ENCODE data around the gene C1orf53. TPM values are rescaled to one million over a fixed set of nuclear protein-coding genes. Genes with fewer than 3 reads are reported as not detected.

The C1orf53 gene
- total RNA-seq, 2 experiments from 2014 or later = 2.4 to 4.1 TPM

GRCh38 chr1:197920414-197921117 is 18.1 kb downstream of the C1orf53 start:
- ChIA-PET POLR2A (interaction anchor here (0.7 to 1.0 kb wide), 2 partner anchors 16 to 212 kb away, joined by 3 to 4 read pairs; no protein-coding TSS in a partner anchor), CTCF (ENCODE audit: unreplicated experiment) (no interaction called here)
- DNase-seq (ENCODE audit: low spot score) = no peak
- no peaks in the 10 kb centered on the region for H3K79me2 ChIP-seq (ENCODE audit: insufficient read depth, low read depth, low read length)
- no peak overlapping the region for H3K4me3 ChIP-seq (ENCODE audit: low read depth, low read length, poor library complexity, severe bottlenecking)
- no peaks in the 10 kb centered on the region for H3K36me3 ChIP-seq (ENCODE audit: insufficient read depth, low read length)
- no TSS peak for BruUV-seq (replicated peaks)
- no peak overlapping the region for H3K27ac ChIP-seq (ENCODE audit: low read depth, low read length, poor library complexity, severe bottlenecking)
- no peak overlapping the region for H3K4me2 ChIP-seq (ENCODE audit: low read length)
- no peaks in the 10 kb centered on the region for H4K20me1 ChIP-seq (ENCODE audit: insufficient read depth, low read length)
- H3K9me3 ChIP-seq (ENCODE audit: low read length) = no peaks in the 10 kb centered on the region
- TF ChIP-seq CTCF (conservative IDR thresholded peaks at IDR 0.05; ENCODE audit: low read length) = no peak
- intact Hi-C loops (cut with micrococcal nuclease; ENCODE audit: unreplicated experiment) = loop anchor here (5.0 kb wide), 1 partner anchor 228 kb away; no protein-coding TSS in a partner anchor
- H2AFZ ChIP-seq (ENCODE audit: low read length) = no peak overlapping the region
- no peaks in the 10 kb centered on the region for H3K9me2 ChIP-seq (ENCODE audit: insufficient read depth, low read length)
- no peaks in the 10 kb centered on the region for H3K4me1 ChIP-seq (ENCODE audit: insufficient read depth, low read length, poor library complexity, severe bottlenecking)

GRCh38 chr1:197921235-197922069 is 19.0 kb downstream of the C1orf53 start:
- ChIA-PET CTCF (ENCODE audit: unreplicated experiment) (no interaction called here), POLR2A (interaction anchor here (0.7 kb wide), 2 partner anchors 52 to 211 kb away, joined by 3 to 4 read pairs; no protein-coding TSS in a partner anchor)
- H4K20me1 ChIP-seq (ENCODE audit: insufficient read depth, low read length) = no peaks in the 10 kb centered on the region
- intact Hi-C loops (cut with micrococcal nuclease; ENCODE audit: unreplicated experiment) = loop anchor here (5.0 kb wide), 1 partner anchor 229 kb away; no protein-coding TSS in a partner anchor
- no peaks in the 10 kb centered on the region for H3K9me3 ChIP-seq (ENCODE audit: low read length)
- TF ChIP-seq CTCF (conservative IDR thresholded peaks at IDR 0.05; ENCODE audit: low read length) (no peak), EZH2phosphoT487 (IDR thresholded peaks at IDR 0.05; ENCODE audit: borderline replicate concordance, low read depth, low read length) (no peak)
- no peak overlapping the region for H2AFZ ChIP-seq (ENCODE audit: low read length)
- no TSS peak for BruUV-seq (replicated peaks)
- no peaks in the 10 kb centered on the region for H3K79me2 ChIP-seq (ENCODE audit: insufficient read depth, low read depth, low read length)
- no peaks in the 10 kb centered on the region for H3K9me2 ChIP-seq (ENCODE audit: insufficient read depth, low read length)
- no peak overlapping the region for H3K4me3 ChIP-seq (ENCODE audit: low read depth, low read length, poor library complexity, severe bottlenecking)
- DNase-seq (ENCODE audit: low spot score) = no peak
- no peaks in the 10 kb centered on the region for H3K4me1 ChIP-seq (ENCODE audit: insufficient read depth, low read length, poor library complexity, severe bottlenecking)
- H3K36me3 ChIP-seq (ENCODE audit: insufficient read depth, low read length) = no peaks in the 10 kb centered on the region
- no peak overlapping the region for H3K4me2 ChIP-seq (ENCODE audit: low read length)
- H3K27ac ChIP-seq (ENCODE audit: low read depth, low read length, poor library complexity, severe bottlenecking) = no peak overlapping the region

- H3K4me1 ChIP-seq (ENCODE audit: insufficient read depth, low read length, poor library complexity, severe bottlenecking) = no peaks in the 10 kb centered on the region
- no peak overlapping the region for H3K4me3 ChIP-seq (ENCODE audit: low read depth, low read length, poor library complexity, severe bottlenecking)
- no peak overlapping the region for H3K4me2 ChIP-seq (ENCODE audit: low read length)
- H4K20me1 ChIP-seq (ENCODE audit: insufficient read depth, low read length) = no peaks in the 10 kb centered on the region
- TF ChIP-seq CTCF (conservative IDR thresholded peaks at IDR 0.05; ENCODE audit: low read length) = no peak
- TF ChIP-seq EZH2phosphoT487 (IDR thresholded peaks at IDR 0.05; ENCODE audit: borderline replicate concordance, low read depth, low read length) = no peak
- ChIA-PET CTCF (ENCODE audit: unreplicated experiment) (no interaction called here), POLR2A (no interaction called here)
- H3K9me3 ChIP-seq (ENCODE audit: low read length) = no peaks in the 10 kb centered on the region
- H3K27ac ChIP-seq (ENCODE audit: low read depth, low read length, poor library complexity, severe bottlenecking) = no peak overlapping the region
- no peak overlapping the region for H2AFZ ChIP-seq (ENCODE audit: low read length)
- intact Hi-C loops (cut with micrococcal nuclease; ENCODE audit: unreplicated experiment) = loop anchor here (5.0 kb wide), 1 partner anchor 230 kb away; no protein-coding TSS in a partner anchor
- no peaks in the 10 kb centered on the region for H3K79me2 ChIP-seq (ENCODE audit: insufficient read depth, low read depth, low read length)
- no TSS peak for BruUV-seq (replicated peaks)
- no peaks in the 10 kb centered on the region for H3K9me2 ChIP-seq (ENCODE audit: insufficient read depth, low read length)
- DNase-seq (ENCODE audit: low spot score) = no peak
- H3K36me3 ChIP-seq (ENCODE audit: insufficient read depth, low read length) = no peaks in the 10 kb centered on the region
These were observed 19.6 kb downstream of the C1orf53 start for GRCh38 chr1:197922070-197922390.

Data from OCI-LY7 (cell line).